ENCODE measurements around the gene FAM3B. TPM values are rescaled to one million over a fixed set of nuclear protein-coding genes. Genes with fewer than 3 reads are reported as not detected.

FAM3B gene
- total and polyA plus RNA-seq, 2 donors from 2014 or later, result 19.4 to 44.4 TPM

- TF ChIP-seq CTCF (IDR thresholded peaks at IDR 0.05; ENCODE audit: borderline replicate concordance, extremely low read depth, insufficient read depth), result no peak
- Histone ChIP-seq H3K9ac (ENCODE audit: low read length in 3 of 3) (no peak overlapping the region), H3K4me1 (ENCODE audit: control insufficient read depth in 2 of 3, insufficient read depth in 2 of 3, low read depth in 1 of 3, low read length in 3 of 3) (no peaks in the 10 kb centered on the region), H3K4me3 (ENCODE audit: low read length in 3 of 3) (no peak overlapping the region), H3K27ac (ENCODE audit: low read depth in 2 of 2, low read length in 2 of 2) (no peak overlapping the region), H3K27me3 (ENCODE audit: control insufficient read depth, insufficient read depth, low read length) (no peaks in the 10 kb centered on the region), H3K9me3 (ENCODE audit: control insufficient read depth in 2 of 3, insufficient read depth in 1 of 3, low read length in 3 of 3) (no peaks in the 10 kb centered on the region), H3K36me3 (ENCODE audit: control insufficient read depth in 2 of 3, insufficient read depth in 3 of 3, low read length in 3 of 3) (no peaks in the 10 kb centered on the region)
- DNase-seq, result peak in 1 of 5 donors; percentile 13
- intact Hi-C loops (cut with DNase I), result no loop called here
- FAIRE-seq, result no peak
Measured at GRCh38 chr21:41374867-41375533, 58.4 kb downstream of the FAM3B start.

GRCh38 chr21:41375875-41376274, 59.3 kb downstream of the FAM3B start:
- peak in 1 of 5 donors; percentile 13 for DNase-seq
- intact Hi-C loops (cut with DNase I), result no loop called here
- no peaks in the 10 kb centered on the region for H3K4me1 ChIP-seq (ENCODE audit: control insufficient read depth in 2 of 3, insufficient read depth in 2 of 3, low read depth in 1 of 3, low read length in 3 of 3)
- H3K27ac ChIP-seq (ENCODE audit: low read depth in 2 of 2, low read length in 2 of 2), result no peak overlapping the region
- no peak for FAIRE-seq
- H3K9me3 ChIP-seq (ENCODE audit: control insufficient read depth in 2 of 3, insufficient read depth in 1 of 3, low read length in 3 of 3), result no peaks in the 10 kb centered on the region
- no peak overlapping the region for H3K9ac ChIP-seq (ENCODE audit: low read length in 3 of 3)
- TF ChIP-seq CTCF (IDR thresholded peaks at IDR 0.05; ENCODE audit: borderline replicate concordance, extremely low read depth, insufficient read depth), result no peak
- no peaks in the 10 kb centered on the region for H3K27me3 ChIP-seq (ENCODE audit: control insufficient read depth, insufficient read depth, low read length)
- H3K4me3 ChIP-seq (ENCODE audit: low read length in 3 of 3), result no peak overlapping the region
- no peaks in the 10 kb centered on the region for H3K36me3 ChIP-seq (ENCODE audit: control insufficient read depth in 2 of 3, insufficient read depth in 3 of 3, low read length in 3 of 3)

- intact Hi-C loops (cut with DNase I), result no loop called here
- no peaks in the 10 kb centered on the region for H3K4me1 ChIP-seq (ENCODE audit: control insufficient read depth in 2 of 3, insufficient read depth in 2 of 3, low read depth in 1 of 3, low read length in 3 of 3)
- no peak overlapping the region for H3K4me3 ChIP-seq (ENCODE audit: low read length in 3 of 3)
- no peaks in the 10 kb centered on the region for H3K9me3 ChIP-seq (ENCODE audit: control insufficient read depth in 2 of 3, insufficient read depth in 1 of 3, low read length in 3 of 3)
- H3K9ac ChIP-seq (ENCODE audit: low read length in 3 of 3), result no peak overlapping the region
- H3K27me3 ChIP-seq (ENCODE audit: control insufficient read depth, insufficient read depth, low read length), result no peaks in the 10 kb centered on the region
- TF ChIP-seq CTCF (IDR thresholded peaks at IDR 0.05; ENCODE audit: borderline replicate concordance, extremely low read depth, insufficient read depth), result no peak
- no peak for FAIRE-seq
- DNase-seq, result peak in 1 of 5 donors; percentile 24
- H3K27ac ChIP-seq (ENCODE audit: low read depth in 2 of 2, low read length in 2 of 2), result no peak overlapping the region
- H3K36me3 ChIP-seq (ENCODE audit: control insufficient read depth in 2 of 3, insufficient read depth in 3 of 3, low read length in 3 of 3), result no peaks in the 10 kb centered on the region
Measured at GRCh38 chr21:41377715-41378114, 61.1 kb downstream of the FAM3B start.

- no peak overlapping the region for H3K27ac ChIP-seq (ENCODE audit: low read depth in 2 of 2, low read length in 2 of 2)
- no peaks in the 10 kb centered on the region for H3K4me1 ChIP-seq (ENCODE audit: control insufficient read depth in 2 of 3, insufficient read depth in 2 of 3, low read depth in 1 of 3, low read length in 3 of 3)
- H3K9me3 ChIP-seq (ENCODE audit: control insufficient read depth in 2 of 3, insufficient read depth in 1 of 3, low read length in 3 of 3), result no peaks in the 10 kb centered on the region
- peak in 1 of 5 donors; percentile 13 for DNase-seq
- intact Hi-C loops (cut with DNase I), result no loop called here
- H3K36me3 ChIP-seq (ENCODE audit: control insufficient read depth in 2 of 3, insufficient read depth in 3 of 3, low read length in 3 of 3), result no peaks in the 10 kb centered on the region
- no peak for FAIRE-seq
- no peaks in the 10 kb centered on the region for H3K27me3 ChIP-seq (ENCODE audit: control insufficient read depth, insufficient read depth, low read length)
- TF ChIP-seq CTCF (IDR thresholded peaks at IDR 0.05; ENCODE audit: borderline replicate concordance, extremely low read depth, insufficient read depth), result no peak
- H3K9ac ChIP-seq (ENCODE audit: low read length in 3 of 3), result no peak overlapping the region
- no peak overlapping the region for H3K4me3 ChIP-seq (ENCODE audit: low read length in 3 of 3)
Measured at GRCh38 chr21:41378849-41379248, 62.2 kb downstream of the FAM3B start.

All from kidney (tissue), 14 donors.